Upper lobe of left lung (tissue), 4 donors: ENCODE results near the gene SPP2.

Experiments used
- EP300 ChIP-seq, 4 donors: sonication (generic); formaldehyde crosslinking; IDR thresholded peaks; one replicate each; pipeline ENCODE4 v1.5.1; 2017; ENCODE audit warnings: antibody characterized with exemption in 4 of 4, control low read depth in 2 of 4
- TF ChIP-seq, protein P1 (sequence below), 6 experiments: fragments of 450-650 bp in 4 of 6; fragments of 200-600 bp in 2 of 6; sonication (generic) in 2 of 6; IDR thresholded peaks; one replicate each; pipeline ENCODE4 v1.5.1; 2016 to 2019; ENCODE audit warnings: antibody characterized with exemption in 6 of 6

DNA sequence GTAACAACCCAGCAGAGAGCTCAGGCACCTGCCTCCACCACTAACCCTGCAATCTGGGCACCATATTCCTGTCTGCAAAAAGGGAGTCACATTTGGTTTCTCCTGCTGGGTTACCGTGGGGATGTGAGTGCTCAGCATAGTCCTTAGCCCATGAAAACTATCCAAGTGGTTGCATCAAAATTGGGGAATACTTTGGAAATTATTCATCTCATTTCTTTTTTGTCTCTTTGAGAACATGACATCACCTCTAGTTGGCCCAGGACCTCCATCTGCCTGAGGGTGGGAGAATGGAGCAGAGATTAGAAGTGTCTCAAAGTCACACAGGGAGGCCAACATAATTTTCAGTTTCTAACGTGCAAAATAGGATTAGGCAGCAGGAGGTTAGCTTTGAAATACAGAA is 19.3 kb upstream of the SPP2 start:
- TF ChIP-seq, protein P1, sequence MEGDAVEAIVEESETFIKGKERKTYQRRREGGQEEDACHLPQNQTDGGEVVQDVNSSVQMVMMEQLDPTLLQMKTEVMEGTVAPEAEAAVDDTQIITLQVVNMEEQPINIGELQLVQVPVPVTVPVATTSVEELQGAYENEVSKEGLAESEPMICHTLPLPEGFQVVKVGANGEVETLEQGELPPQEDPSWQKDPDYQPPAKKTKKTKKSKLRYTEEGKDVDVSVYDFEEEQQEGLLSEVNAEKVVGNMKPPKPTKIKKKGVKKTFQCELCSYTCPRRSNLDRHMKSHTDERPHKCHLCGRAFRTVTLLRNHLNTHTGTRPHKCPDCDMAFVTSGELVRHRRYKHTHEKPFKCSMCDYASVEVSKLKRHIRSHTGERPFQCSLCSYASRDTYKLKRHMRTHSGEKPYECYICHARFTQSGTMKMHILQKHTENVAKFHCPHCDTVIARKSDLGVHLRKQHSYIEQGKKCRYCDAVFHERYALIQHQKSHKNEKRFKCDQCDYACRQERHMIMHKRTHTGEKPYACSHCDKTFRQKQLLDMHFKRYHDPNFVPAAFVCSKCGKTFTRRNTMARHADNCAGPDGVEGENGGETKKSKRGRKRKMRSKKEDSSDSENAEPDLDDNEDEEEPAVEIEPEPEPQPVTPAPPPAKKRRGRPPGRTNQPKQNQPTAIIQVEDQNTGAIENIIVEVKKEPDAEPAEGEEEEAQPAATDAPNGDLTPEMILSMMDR (IDR thresholded peaks at IDR 0.05): no peak
- TF ChIP-seq EP300 (IDR thresholded peaks at IDR 0.05): no peak
